GM15510 (cell line): Measurements from ENCODE around the gene STAC2.

Experiments used
- POLR2A ChIP-seq: IDR thresholded peaks from 3 replicates; pipeline ENCODE4 v1.6.1; 2011; ENCODE audit warnings: borderline replicate concordance; ENCODE audit not compliant: insufficient read length; ENCODE audit errors: extremely low read depth

The STAC2 gene

GRCh38 chr17:39193346-39193745, 32.4 kb downstream of the STAC2 start:
- TF ChIP-seq POLR2A = no peak

GRCh38 chr17:39192901-39193300, 32.8 kb downstream of the STAC2 start:
- TF ChIP-seq POLR2A = no peak

GRCh38 chr17:39191750-39192510, 33.8 kb downstream of the STAC2 start:
- TF ChIP-seq POLR2A = no peak

GRCh38 chr17:39187152-39187830, 38.5 kb downstream of the STAC2 start:
- no peak for TF ChIP-seq POLR2A

- no peak for TF ChIP-seq POLR2A
Observed at GRCh38 chr17:39186481-39187002, 39.2 kb downstream of the STAC2 start.

GRCh38 chr17:39183720-39184119, 42.0 kb downstream of the STAC2 start:
- TF ChIP-seq POLR2A = no peak

- TF ChIP-seq POLR2A = no peak
Observed at GRCh38 chr17:39183045-39183444, 42.7 kb downstream of the STAC2 start.

- TF ChIP-seq POLR2A = no peak
Observed at GRCh38 chr17:39181303-39181702, 44.4 kb downstream of the STAC2 start.

GRCh38 chr17:39178536-39178935, 47.2 kb downstream of the STAC2 start:
- TF ChIP-seq POLR2A = no peak

- TF ChIP-seq POLR2A = no peak
Observed at GRCh38 chr17:39177256-39177655, 48.5 kb downstream of the STAC2 start.

- TF ChIP-seq POLR2A = no peak
Observed at GRCh38 chr17:39175695-39176093, 50.1 kb downstream of the STAC2 start.

GRCh38 chr17:39174920-39175694, 50.6 kb downstream of the STAC2 start:
- no peak for TF ChIP-seq POLR2A

GRCh38 chr17:39173526-39174274, 52.0 kb downstream of the STAC2 start:
- TF ChIP-seq POLR2A = no peak

GRCh38 chr17:39173080-39173479, 52.7 kb downstream of the STAC2 start:
- no peak for TF ChIP-seq POLR2A
